Measurements from ENCODE around the gene ZNF787. TPM values are rescaled to one million over a fixed set of nuclear protein-coding genes. Genes with fewer than 3 reads are reported as not detected.

The ZNF787 gene
- total RNA-seq (2014; rRNA removed; shearing (Covaris generic)) = 84.2 and 95.4 TPM in 2 replicates

GRCh38 chr19:56121180-56122167 lies at the start of gene ZNF787:
Gene ZNF787 (minus strand): TSS chr19:56121295. CDS start chr19:56103217, 18,078 bp downstream.
- no peaks in the 10 kb centered on the region for H3K27me3 ChIP-seq (ENCODE audit: control insufficient read depth, insufficient read depth, low read length)
- peaks cover 2% of the 10 kb centered on the region for H3K36me3 ChIP-seq (replicated peaks; ENCODE audit: control insufficient read depth, insufficient read depth, low read length)
- DNase-seq = peak; percentile 100
- peak within 1 kb of the TSS; percentile 86 for H3K4me3 ChIP-seq (ENCODE audit: insufficient read depth, low read depth, low read length)

- H3K36me3 ChIP-seq (replicated peaks; ENCODE audit: control insufficient read depth, insufficient read depth, low read length) = no peaks in the 10 kb centered on the region
- H3K27me3 ChIP-seq (ENCODE audit: control insufficient read depth, insufficient read depth, low read length) = no peaks in the 10 kb centered on the region
- no peak for DNase-seq
- H3K4me3 ChIP-seq (ENCODE audit: insufficient read depth, low read depth, low read length) = no peak overlapping the region
Observed at GRCh38 chr19:56170261-56170660, 49.2 kb upstream of the ZNF787 start.

- peak; percentile 83 for DNase-seq
- no peaks in the 10 kb centered on the region for H3K36me3 ChIP-seq (replicated peaks; ENCODE audit: control insufficient read depth, insufficient read depth, low read length)
- H3K4me3 ChIP-seq (ENCODE audit: insufficient read depth, low read depth, low read length) = no peak overlapping the region
- no peaks in the 10 kb centered on the region for H3K27me3 ChIP-seq (ENCODE audit: control insufficient read depth, insufficient read depth, low read length)
Observed at GRCh38 chr19:56167064-56167578, 46.0 kb upstream of the ZNF787 start.

GRCh38 chr19:56163097-56163496 lies 42.0 kb upstream of the ZNF787 start:
- DNase-seq = no peak
- Histone ChIP-seq H3K27me3 (ENCODE audit: control insufficient read depth, insufficient read depth, low read length) (no peaks in the 10 kb centered on the region), H3K4me3 (ENCODE audit: insufficient read depth, low read depth, low read length) (no peak overlapping the region), H3K36me3 (replicated peaks; ENCODE audit: control insufficient read depth, insufficient read depth, low read length) (no peaks in the 10 kb centered on the region; the same call in 1 of the 2 replicates)

- no peak for DNase-seq
- H3K27me3 ChIP-seq (ENCODE audit: control insufficient read depth, insufficient read depth, low read length) = no peaks in the 10 kb centered on the region
- H3K36me3 ChIP-seq (replicated peaks; ENCODE audit: control insufficient read depth, insufficient read depth, low read length) = no peaks in the 10 kb centered on the region; the same call in 1 of the 2 replicates
- H3K4me3 ChIP-seq (ENCODE audit: insufficient read depth, low read depth, low read length) = no peak overlapping the region
Observed at GRCh38 chr19:56162258-56162657, 41.2 kb upstream of the ZNF787 start.

GRCh38 chr19:56161534-56161933 lies 40.4 kb upstream of the ZNF787 start:
- Histone ChIP-seq H3K4me3 (ENCODE audit: insufficient read depth, low read depth, low read length) (no peak overlapping the region), H3K36me3 (replicated peaks; ENCODE audit: control insufficient read depth, insufficient read depth, low read length) (no peaks in the 10 kb centered on the region; the same call in 1 of the 2 replicates), H3K27me3 (ENCODE audit: control insufficient read depth, insufficient read depth, low read length) (no peaks in the 10 kb centered on the region)
- no peak for DNase-seq

GRCh38 chr19:56159622-56160271 lies 38.7 kb upstream of the ZNF787 start:
- peak; percentile 56 for DNase-seq
- Histone ChIP-seq H3K4me3 (ENCODE audit: insufficient read depth, low read depth, low read length) (no peak overlapping the region), H3K36me3 (replicated peaks; ENCODE audit: control insufficient read depth, insufficient read depth, low read length) (peaks cover 6% of the 10 kb centered on the region), H3K27me3 (ENCODE audit: control insufficient read depth, insufficient read depth, low read length) (no peaks in the 10 kb centered on the region)

- Histone ChIP-seq H3K27me3 (ENCODE audit: control insufficient read depth, insufficient read depth, low read length) (no peaks in the 10 kb centered on the region), H3K36me3 (replicated peaks; ENCODE audit: control insufficient read depth, insufficient read depth, low read length) (peaks cover 6% of the 10 kb centered on the region), H3K4me3 (ENCODE audit: insufficient read depth, low read depth, low read length) (no peak overlapping the region)
- DNase-seq = no peak
Observed at GRCh38 chr19:56159009-56159559, 38.0 kb upstream of the ZNF787 start.

GRCh38 chr19:56158170-56158757 lies 37.2 kb upstream of the ZNF787 start:
- Histone ChIP-seq H3K4me3 (ENCODE audit: insufficient read depth, low read depth, low read length) (no peak overlapping the region), H3K36me3 (replicated peaks; ENCODE audit: control insufficient read depth, insufficient read depth, low read length) (peaks cover 6% of the 10 kb centered on the region), H3K27me3 (ENCODE audit: control insufficient read depth, insufficient read depth, low read length) (no peaks in the 10 kb centered on the region)
- no peak for DNase-seq

- no peak for DNase-seq
- H3K27me3 ChIP-seq (ENCODE audit: control insufficient read depth, insufficient read depth, low read length) = no peaks in the 10 kb centered on the region
- peaks cover 6% of the 10 kb centered on the region for H3K36me3 ChIP-seq (replicated peaks; ENCODE audit: control insufficient read depth, insufficient read depth, low read length)
- no peak overlapping the region for H3K4me3 ChIP-seq (ENCODE audit: insufficient read depth, low read depth, low read length)
Observed at GRCh38 chr19:56156768-56157167, 35.7 kb upstream of the ZNF787 start.

- peak; percentile 92 for DNase-seq
- no peak overlapping the region for H3K4me3 ChIP-seq (ENCODE audit: insufficient read depth, low read depth, low read length)
- peaks cover 6% of the 10 kb centered on the region for H3K36me3 ChIP-seq (replicated peaks; ENCODE audit: control insufficient read depth, insufficient read depth, low read length)
- H3K27me3 ChIP-seq (ENCODE audit: control insufficient read depth, insufficient read depth, low read length) = no peaks in the 10 kb centered on the region
Observed at GRCh38 chr19:56155124-56155687, 34.1 kb upstream of the ZNF787 start.

GRCh38 chr19:56153507-56153906 lies 32.4 kb upstream of the ZNF787 start:
- H3K4me3 ChIP-seq (ENCODE audit: insufficient read depth, low read depth, low read length) = no peak overlapping the region
- H3K36me3 ChIP-seq (replicated peaks; ENCODE audit: control insufficient read depth, insufficient read depth, low read length) = peaks cover 6% of the 10 kb centered on the region
- no peaks in the 10 kb centered on the region for H3K27me3 ChIP-seq (ENCODE audit: control insufficient read depth, insufficient read depth, low read length)
- DNase-seq = peak; percentile 90

- no peak overlapping the region for H3K4me3 ChIP-seq (ENCODE audit: insufficient read depth, low read depth, low read length)
- no peak for DNase-seq
- H3K27me3 ChIP-seq (ENCODE audit: control insufficient read depth, insufficient read depth, low read length) = no peaks in the 10 kb centered on the region
- H3K36me3 ChIP-seq (replicated peaks; ENCODE audit: control insufficient read depth, insufficient read depth, low read length) = peaks cover 6% of the 10 kb centered on the region
Observed at GRCh38 chr19:56152644-56153043, 31.5 kb upstream of the ZNF787 start.

GRCh38 chr19:56150358-56150757 lies 29.3 kb upstream of the ZNF787 start:
- H3K4me3 ChIP-seq (ENCODE audit: insufficient read depth, low read depth, low read length) = no peak overlapping the region
- H3K27me3 ChIP-seq (ENCODE audit: control insufficient read depth, insufficient read depth, low read length) = no peaks in the 10 kb centered on the region
- DNase-seq = no peak
- H3K36me3 ChIP-seq (replicated peaks; ENCODE audit: control insufficient read depth, insufficient read depth, low read length) = peaks cover under 1% of the 10 kb centered on the region
